NCI-H1930 (cell line): ENCODE measurements around the gene RBM38.

ENCODE experiments used
- DNase-seq, 2 experiments: peaks; one replicate each; lab custom pipeline; 2025; lab: John Stamatoyannopoulos, UW

RBM38 gene

GRCh38 chr20:57391439-57392301, 474 bp downstream of the RBM38 start:
- no peak for DNase-seq

GRCh38 chr20:57392512-57393271, 1.5 kb downstream of the RBM38 start:
- DNase-seq: no peak

GRCh38 chr20:57393321-57394120, 2.3 kb downstream of the RBM38 start:
- no peak for DNase-seq

- DNase-seq: no peak
Observed at GRCh38 chr20:57394121-57395082, 3.2 kb downstream of the RBM38 start.

GRCh38 chr20:57395111-57395966, 4.1 kb downstream of the RBM38 start:
- DNase-seq: no peak

GRCh38 chr20:57396212-57396983, 5.2 kb downstream of the RBM38 start:
- DNase-seq: no peak

GRCh38 chr20:57396984-57397692, 5.9 kb downstream of the RBM38 start:
- DNase-seq: no peak

GRCh38 chr20:57397693-57398108, 6.5 kb downstream of the RBM38 start:
- no peak for DNase-seq

- no peak for DNase-seq
Observed at GRCh38 chr20:57398231-57398821, 7.1 kb downstream of the RBM38 start.

- DNase-seq: no peak
Observed at GRCh38 chr20:57398901-57399535, 7.8 kb downstream of the RBM38 start.

- DNase-seq: no peak
Observed at GRCh38 chr20:57399587-57400155, 8.5 kb downstream of the RBM38 start.

- DNase-seq: no peak
Observed at GRCh38 chr20:57400231-57400701, 9.1 kb downstream of the RBM38 start.

- no peak for DNase-seq
Observed at GRCh38 chr20:57400821-57401564, 9.8 kb downstream of the RBM38 start.

GRCh38 chr20:57401565-57401918, 10.3 kb downstream of the RBM38 start:
- no peak for DNase-seq

- DNase-seq: no peak
Observed at GRCh38 chr20:57402206-57403125, 11.3 kb downstream of the RBM38 start.

- DNase-seq: no peak
Observed at GRCh38 chr20:57403216-57403615, 12.0 kb downstream of the RBM38 start.
